Parathyroid adenoma (tissue), 2 donors: ENCODE results near the gene NAT14.

Experiments
- H2AFZ ChIP-seq: fragments of 300-600 bp; sonication (generic); one replicate; pipeline ENCODE4 v1.7.0; 2017; ENCODE audit warnings: antibody characterized with exemption, mild to moderate bottlenecking
- H3K27ac ChIP-seq: fragments of 300-600 bp; sonication (generic); one replicate; pipeline ENCODE4 v1.7.0; 2017
- H3K27me3 ChIP-seq: fragments of 300-600 bp; sonication (generic); one replicate; pipeline ENCODE4 v1.7.0; 2017; ENCODE audit warnings: low read length; ENCODE audit not compliant: control insufficient read depth, insufficient read depth
- H3K36me3 ChIP-seq: fragments of 300-600 bp; sonication (generic); one replicate; pipeline ENCODE4 v1.7.0; 2017; ENCODE audit warnings: low read length; ENCODE audit not compliant: control insufficient read depth, insufficient read depth
- H3K4me1 ChIP-seq: fragments of 300-600 bp; sonication (generic); one replicate; pipeline ENCODE4 v1.7.0; 2017; ENCODE audit warnings: control low read depth
- H3K4me2 ChIP-seq: fragments of 300-600 bp; sonication (generic); one replicate; pipeline ENCODE4 v1.7.0; 2017; ENCODE audit warnings: low read length
- H3K4me3 ChIP-seq: fragments of 300-600 bp; sonication (generic); one replicate; pipeline ENCODE4 v1.7.0; 2017; ENCODE audit warnings: low read depth, low read length
- H3K79me2 ChIP-seq: fragments of 300-600 bp; sonication (generic); one replicate; pipeline ENCODE4 v1.7.0; 2017; ENCODE audit warnings: control low read depth
- H3K9ac ChIP-seq: fragments of 300-600 bp; sonication (generic); one replicate; pipeline ENCODE4 v1.7.0; 2017; ENCODE audit warnings: mild to moderate bottlenecking
- H3K9me3 ChIP-seq: fragments of 300-600 bp; sonication (generic); one replicate; pipeline ENCODE4 v1.7.0; 2017; ENCODE audit warnings: low read length; ENCODE audit not compliant: control insufficient read depth
- TF ChIP-seq, protein P1 (sequence below): fragments of 300-600 bp; sonication (generic); IDR thresholded peaks from one replicate; pipeline ENCODE4 v1.7.0; 2017; ENCODE audit warnings: antibody characterized with exemption, mild to moderate bottlenecking
- donor health status: primary hyperparathyroidism.

NAT14 gene

DNA sequence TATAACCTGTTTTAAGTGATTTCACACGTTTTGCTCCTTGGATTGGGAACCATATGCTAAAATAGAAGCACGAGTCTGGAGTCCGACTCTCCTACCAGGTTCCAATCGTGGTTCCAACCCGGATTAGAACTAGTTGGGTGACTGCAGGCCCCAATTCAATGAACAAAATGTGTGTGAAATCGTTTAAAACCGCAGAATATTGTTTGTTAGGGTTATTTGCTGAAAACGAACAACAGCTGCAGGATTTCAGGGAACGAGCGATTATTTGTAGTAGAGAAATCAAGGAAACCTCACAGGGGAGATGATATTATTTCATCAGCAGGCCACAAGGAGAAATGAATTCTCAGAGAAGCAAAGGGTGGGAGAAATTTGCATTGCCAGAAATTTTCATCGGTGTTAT, 20.0 kb downstream of the NAT14 start:
- Histone ChIP-seq H3K27me3 (no peaks in the 10 kb centered on the region), H3K4me1 (no peaks in the 10 kb centered on the region), H3K4me3 (no peak overlapping the region), H3K9ac (no peak overlapping the region), H3K9me3 (no peaks in the 10 kb centered on the region), H3K4me2 (no peak overlapping the region), H3K27ac (no peak overlapping the region), H3K36me3 (no peaks in the 10 kb centered on the region), H2AFZ (no peak overlapping the region), H3K79me2 (no peaks in the 10 kb centered on the region)
- TF ChIP-seq, protein P1, sequence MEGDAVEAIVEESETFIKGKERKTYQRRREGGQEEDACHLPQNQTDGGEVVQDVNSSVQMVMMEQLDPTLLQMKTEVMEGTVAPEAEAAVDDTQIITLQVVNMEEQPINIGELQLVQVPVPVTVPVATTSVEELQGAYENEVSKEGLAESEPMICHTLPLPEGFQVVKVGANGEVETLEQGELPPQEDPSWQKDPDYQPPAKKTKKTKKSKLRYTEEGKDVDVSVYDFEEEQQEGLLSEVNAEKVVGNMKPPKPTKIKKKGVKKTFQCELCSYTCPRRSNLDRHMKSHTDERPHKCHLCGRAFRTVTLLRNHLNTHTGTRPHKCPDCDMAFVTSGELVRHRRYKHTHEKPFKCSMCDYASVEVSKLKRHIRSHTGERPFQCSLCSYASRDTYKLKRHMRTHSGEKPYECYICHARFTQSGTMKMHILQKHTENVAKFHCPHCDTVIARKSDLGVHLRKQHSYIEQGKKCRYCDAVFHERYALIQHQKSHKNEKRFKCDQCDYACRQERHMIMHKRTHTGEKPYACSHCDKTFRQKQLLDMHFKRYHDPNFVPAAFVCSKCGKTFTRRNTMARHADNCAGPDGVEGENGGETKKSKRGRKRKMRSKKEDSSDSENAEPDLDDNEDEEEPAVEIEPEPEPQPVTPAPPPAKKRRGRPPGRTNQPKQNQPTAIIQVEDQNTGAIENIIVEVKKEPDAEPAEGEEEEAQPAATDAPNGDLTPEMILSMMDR, result no peak

GRCh38 chr19:55508120-55508519, 23.1 kb downstream of the NAT14 start:
- H3K79me2 ChIP-seq, result no peaks in the 10 kb centered on the region
- no peak overlapping the region for H3K9ac ChIP-seq
- H3K9me3 ChIP-seq, result no peaks in the 10 kb centered on the region
- no peak overlapping the region for H3K4me3 ChIP-seq
- no peaks in the 10 kb centered on the region for H3K36me3 ChIP-seq
- TF ChIP-seq, protein P1, result no peak
- H3K4me1 ChIP-seq, result no peaks in the 10 kb centered on the region
- no peak overlapping the region for H3K27ac ChIP-seq
- no peak overlapping the region for H2AFZ ChIP-seq
- no peak overlapping the region for H3K4me2 ChIP-seq
- no peaks in the 10 kb centered on the region for H3K27me3 ChIP-seq

DNA sequence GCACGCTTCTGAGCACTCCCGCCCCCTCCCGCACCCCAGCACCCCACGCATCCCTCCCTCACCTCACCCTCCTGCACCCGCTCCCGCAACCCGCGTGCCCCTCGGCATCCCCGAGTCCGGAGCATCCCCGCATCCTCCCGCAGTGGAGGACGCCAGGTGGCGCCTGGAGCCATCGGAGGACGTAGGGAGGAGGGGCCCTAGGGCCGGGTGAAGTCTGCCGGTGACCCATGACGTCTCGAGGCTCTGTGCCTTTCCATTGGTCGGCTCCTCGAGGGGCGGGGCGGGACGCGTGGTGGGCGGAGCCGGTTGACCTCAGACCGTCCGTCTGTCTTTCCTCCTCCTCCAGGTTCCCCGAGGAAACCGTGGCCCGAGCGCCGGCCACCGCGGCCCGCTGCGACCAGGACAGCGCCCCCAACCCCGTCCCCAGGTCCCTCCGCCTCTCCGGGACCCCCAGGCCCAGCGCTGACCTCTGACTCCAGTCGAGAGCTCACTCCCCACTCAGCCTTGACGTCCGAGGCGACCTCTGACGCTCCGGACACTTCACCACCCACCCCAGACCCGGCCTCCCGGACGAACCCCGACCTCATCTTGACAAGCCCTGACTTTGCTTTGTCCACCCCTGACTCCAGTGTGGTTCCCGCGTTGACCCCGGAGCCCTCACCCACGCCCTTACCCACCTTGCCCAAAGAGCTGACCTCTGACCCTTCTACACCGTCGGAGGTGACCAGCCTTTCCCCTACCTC, 32.1 kb downstream of the NAT14 start:
- peak overlapping the region; percentile 87 for H3K27ac ChIP-seq
- TF ChIP-seq, protein P1, result peak; percentile 97
- H3K4me3 ChIP-seq, result peak overlapping the region; percentile 75

GRCh38 chr19:55519451-55520311, 34.7 kb downstream of the NAT14 start:
- H3K4me1 ChIP-seq, result peaks cover 2% of the 10 kb centered on the region
- H3K36me3 ChIP-seq, result no peaks in the 10 kb centered on the region
- no peaks in the 10 kb centered on the region for H3K9me3 ChIP-seq
- no peak overlapping the region for H3K27ac ChIP-seq
- no peak overlapping the region for H3K4me3 ChIP-seq
- TF ChIP-seq, protein P1, result no peak
- no peaks in the 10 kb centered on the region for H3K79me2 ChIP-seq
- no peak overlapping the region for H2AFZ ChIP-seq
- no peaks in the 10 kb centered on the region for H3K27me3 ChIP-seq
- H3K4me2 ChIP-seq, result no peak overlapping the region
- no peak overlapping the region for H3K9ac ChIP-seq

More for the DNA sequence above, 32.1 kb downstream of the NAT14 start:
- Histone ChIP-seq H3K4me1 (peaks cover 2% of the 10 kb centered on the region), H3K27me3 (no peaks in the 10 kb centered on the region), H3K9me3 (no peaks in the 10 kb centered on the region), H3K36me3 (no peaks in the 10 kb centered on the region), H3K79me2 (no peaks in the 10 kb centered on the region), H2AFZ (peak overlapping the region; percentile 92), H3K4me2 (peak overlapping the region; percentile 85), H3K9ac (no peak overlapping the region)
